IPS-18a (cell line): Measurements from ENCODE around the gene TAF4B.
"Not testable (repeated sequence)": the region's sequence is repeated elsewhere in the genome, so short reads cannot be mapped to it uniquely, and the experiment has no call there.

Experiments used
- H3K27ac ChIP-seq: one replicate; pipeline ENCODE4 v1.5.1; 2013; ENCODE audit warnings: low read length
- H3K27me3 ChIP-seq: one replicate; pipeline ENCODE4 v1.6.1; 2013; ENCODE audit warnings: mild to moderate bottlenecking, low read length; ENCODE audit not compliant: control insufficient read depth, insufficient read depth
- H3K36me3 ChIP-seq: one replicate; pipeline ENCODE4 v1.6.1; 2013; ENCODE audit warnings: low read depth, low read length; ENCODE audit not compliant: control insufficient read depth
- H3K4me1 ChIP-seq: one replicate; pipeline ENCODE4 v1.6.1; 2013; ENCODE audit warnings: low read depth, low read length; ENCODE audit not compliant: control insufficient read depth
- H3K4me3 ChIP-seq: one replicate; pipeline ENCODE4 v1.5.1; 2013; ENCODE audit warnings: low read length
- H3K9ac ChIP-seq: one replicate; pipeline ENCODE4 v1.6.1; 2013; ENCODE audit warnings: mild to moderate bottlenecking, low read length, moderate library complexity
- H3K9me3 ChIP-seq: one replicate; pipeline ENCODE4 v1.6.1; 2013; ENCODE audit warnings: low read depth, low read length; ENCODE audit not compliant: control insufficient read depth

Gene TAF4B, protein sequence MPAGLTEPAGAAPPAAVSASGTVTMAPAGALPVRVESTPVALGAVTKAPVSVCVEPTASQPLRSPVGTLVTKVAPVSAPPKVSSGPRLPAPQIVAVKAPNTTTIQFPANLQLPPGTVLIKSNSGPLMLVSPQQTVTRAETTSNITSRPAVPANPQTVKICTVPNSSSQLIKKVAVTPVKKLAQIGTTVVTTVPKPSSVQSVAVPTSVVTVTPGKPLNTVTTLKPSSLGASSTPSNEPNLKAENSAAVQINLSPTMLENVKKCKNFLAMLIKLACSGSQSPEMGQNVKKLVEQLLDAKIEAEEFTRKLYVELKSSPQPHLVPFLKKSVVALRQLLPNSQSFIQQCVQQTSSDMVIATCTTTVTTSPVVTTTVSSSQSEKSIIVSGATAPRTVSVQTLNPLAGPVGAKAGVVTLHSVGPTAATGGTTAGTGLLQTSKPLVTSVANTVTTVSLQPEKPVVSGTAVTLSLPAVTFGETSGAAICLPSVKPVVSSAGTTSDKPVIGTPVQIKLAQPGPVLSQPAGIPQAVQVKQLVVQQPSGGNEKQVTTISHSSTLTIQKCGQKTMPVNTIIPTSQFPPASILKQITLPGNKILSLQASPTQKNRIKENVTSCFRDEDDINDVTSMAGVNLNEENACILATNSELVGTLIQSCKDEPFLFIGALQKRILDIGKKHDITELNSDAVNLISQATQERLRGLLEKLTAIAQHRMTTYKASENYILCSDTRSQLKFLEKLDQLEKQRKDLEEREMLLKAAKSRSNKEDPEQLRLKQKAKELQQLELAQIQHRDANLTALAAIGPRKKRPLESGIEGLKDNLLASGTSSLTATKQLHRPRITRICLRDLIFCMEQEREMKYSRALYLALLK

DNA sequence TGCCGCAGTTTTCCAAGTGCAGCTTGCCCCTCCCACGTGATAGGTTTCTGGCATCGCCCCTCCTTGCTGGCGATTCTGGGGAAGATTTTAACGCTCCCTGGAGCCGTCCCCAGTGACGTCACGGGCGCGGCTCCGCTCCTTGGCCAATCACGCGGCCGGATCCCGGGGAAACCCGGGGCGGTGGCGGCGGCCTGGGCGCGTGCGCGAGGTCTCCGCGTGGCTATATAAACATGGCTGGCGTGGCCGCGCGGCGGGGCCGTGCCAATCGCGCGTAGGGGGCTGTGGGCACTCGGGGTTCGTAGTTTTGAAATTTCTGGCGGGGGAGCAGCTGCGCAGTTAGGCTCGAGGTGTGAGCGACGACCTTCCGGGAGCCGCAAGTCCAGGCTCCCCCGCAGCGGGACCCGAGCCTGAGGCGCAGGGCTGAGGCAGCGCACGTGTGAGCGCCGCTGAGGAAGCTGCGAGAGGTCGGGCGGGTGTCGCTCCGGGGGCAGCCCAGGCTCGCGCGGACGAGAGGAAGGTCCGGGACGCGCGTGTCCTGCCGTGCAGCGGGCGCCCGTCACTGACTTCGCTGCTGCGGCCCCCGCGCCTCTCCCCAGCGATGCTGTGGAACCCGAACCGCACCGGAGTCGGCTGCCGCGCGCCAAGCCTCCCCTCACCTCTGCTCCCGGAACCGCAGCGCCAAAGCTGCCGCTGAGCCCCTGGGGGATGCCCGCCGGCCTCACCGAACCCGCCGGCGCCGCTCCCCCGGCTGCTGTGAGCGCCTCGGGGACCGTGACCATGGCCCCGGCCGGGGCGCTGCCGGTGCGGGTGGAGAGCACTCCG is at the start of gene TAF4B:
TSS of gene TAF4B (plus strand) at position 217 of the 822 bp plus-strand sequence. CDS start at position 706, 489 bp downstream.
- Histone ChIP-seq H3K9ac (peak within 1 kb of the TSS; percentile 74), H3K4me1 (peaks cover 25% of the 10 kb centered on the region), H3K27ac (no peak within 1 kb of the TSS), H3K9me3 (no peaks in the 10 kb centered on the region), H3K36me3 (no peaks in the 10 kb centered on the region), H3K4me3 (peak within 1 kb of the TSS; percentile 88), H3K27me3 (peaks cover 12% of the 10 kb centered on the region)

DNA sequence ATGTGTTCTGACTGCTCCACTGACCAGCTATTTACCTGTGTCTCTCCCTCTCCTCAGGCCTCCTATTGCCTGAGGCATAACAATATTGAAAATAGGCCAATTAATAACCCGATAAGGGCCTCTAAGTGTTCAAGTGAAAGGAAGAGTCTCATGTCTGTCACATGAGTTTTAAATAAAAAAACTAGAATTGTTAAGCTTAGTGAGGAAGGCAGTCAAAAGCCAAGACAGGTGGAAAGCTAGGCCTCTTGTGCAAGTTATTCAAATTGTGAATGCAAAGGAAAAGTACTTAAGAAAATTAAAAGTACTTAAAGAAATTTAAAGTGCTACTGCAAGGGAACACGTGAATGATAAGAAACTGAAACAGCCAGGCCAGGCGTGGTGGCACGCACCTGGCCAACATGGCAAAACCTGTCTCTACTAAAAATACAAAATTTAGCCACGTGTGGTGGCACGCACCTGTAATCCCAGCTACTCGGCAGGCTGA is 44.9 kb upstream of the TAF4B start:
- no peak overlapping the region for H3K9ac ChIP-seq
- no peaks in the 10 kb centered on the region for H3K9me3 ChIP-seq
- H3K4me3 ChIP-seq = no peak overlapping the region
- H3K27me3 ChIP-seq = no peaks in the 10 kb centered on the region
- no peak overlapping the region for H3K27ac ChIP-seq
- H3K36me3 ChIP-seq = no peaks in the 10 kb centered on the region
- H3K4me1 ChIP-seq = no peaks in the 10 kb centered on the region

DNA sequence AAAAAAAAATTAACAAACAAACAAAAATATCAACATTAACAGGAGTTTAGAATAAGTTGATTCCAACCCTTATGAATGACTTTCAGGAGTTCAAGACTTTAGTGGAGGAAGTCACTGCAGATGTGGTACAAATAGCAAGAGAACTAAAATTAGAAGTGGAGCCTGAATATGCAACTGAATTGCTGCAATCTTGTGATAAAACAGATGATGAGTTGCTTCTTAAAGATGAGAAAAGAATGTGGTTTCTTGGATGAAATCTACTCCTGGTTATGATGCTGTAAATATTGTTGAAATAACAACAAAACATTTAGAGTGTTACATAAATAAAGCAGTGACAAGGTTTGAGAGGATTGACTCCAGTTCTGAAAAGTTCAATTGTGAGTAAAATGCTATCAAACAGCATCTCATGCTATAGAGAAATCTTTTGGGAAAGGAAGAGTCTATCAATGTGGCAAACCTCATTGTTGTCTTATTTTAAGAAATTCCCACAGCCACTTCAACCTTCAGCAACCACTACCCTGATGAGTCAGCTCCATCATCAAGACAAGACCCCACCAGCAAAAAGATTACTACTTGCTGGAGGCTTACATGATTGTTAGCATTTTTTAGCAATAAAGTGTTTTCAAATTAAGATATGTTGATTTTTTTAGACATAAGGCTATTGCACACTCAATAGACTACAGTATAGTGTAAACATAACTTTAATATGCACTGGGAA is 42.7 kb upstream of the TAF4B start:
- Histone ChIP-seq H3K27ac (no peak overlapping the region), H3K27me3 (no peaks in the 10 kb centered on the region), H3K36me3 (no peaks in the 10 kb centered on the region), H3K9ac (no peak overlapping the region), H3K9me3 (no peaks in the 10 kb centered on the region), H3K4me1 (no peaks in the 10 kb centered on the region), H3K4me3 (no peak overlapping the region)

DNA sequence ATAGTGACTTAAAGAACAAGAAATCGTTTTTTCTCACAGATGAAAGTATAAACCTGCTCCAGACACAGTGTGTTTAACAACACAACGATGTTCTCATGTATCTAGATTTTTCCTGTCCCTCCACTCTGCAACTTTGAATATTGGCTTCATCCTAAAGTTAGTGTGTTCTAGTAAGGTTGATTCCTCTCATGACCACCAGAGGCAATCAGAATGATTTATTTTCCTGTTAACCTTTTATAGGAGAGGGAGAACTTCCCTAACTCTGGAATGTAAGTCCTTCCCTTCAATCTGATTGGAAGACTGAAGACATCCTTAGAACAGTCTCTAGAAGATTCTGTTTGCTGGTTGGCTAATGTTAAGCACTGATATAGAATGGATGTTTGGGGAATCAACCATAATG is 41.0 kb upstream of the TAF4B start:
- no peaks in the 10 kb centered on the region for H3K27me3 ChIP-seq
- H3K9me3 ChIP-seq = no peaks in the 10 kb centered on the region
- H3K27ac ChIP-seq = no peak overlapping the region
- H3K4me3 ChIP-seq = no peak overlapping the region
- H3K9ac ChIP-seq = no peak overlapping the region
- no peaks in the 10 kb centered on the region for H3K36me3 ChIP-seq
- H3K4me1 ChIP-seq = no peaks in the 10 kb centered on the region

DNA sequence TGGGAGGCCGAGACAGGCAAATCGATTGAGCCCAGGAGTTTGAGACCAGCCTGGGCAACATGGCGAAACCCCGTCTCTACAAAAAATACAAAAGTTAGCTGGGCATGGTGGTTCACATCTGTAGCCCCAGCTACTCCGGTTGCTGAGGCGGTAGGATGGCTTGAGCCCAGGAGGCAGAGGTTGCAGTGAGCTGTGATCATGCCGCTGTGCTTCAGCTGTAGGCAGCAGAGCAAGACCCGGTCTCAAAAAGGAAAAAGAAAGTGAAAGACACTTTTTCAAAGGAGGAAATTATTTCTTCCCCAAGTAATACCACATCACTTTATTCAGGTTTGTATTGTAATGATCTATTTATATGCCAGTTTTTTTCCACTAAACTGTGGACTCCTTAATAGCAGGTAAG is 35.7 kb upstream of the TAF4B start:
- H3K27ac ChIP-seq = no peak overlapping the region
- H3K9ac ChIP-seq = no peak overlapping the region

DNA sequence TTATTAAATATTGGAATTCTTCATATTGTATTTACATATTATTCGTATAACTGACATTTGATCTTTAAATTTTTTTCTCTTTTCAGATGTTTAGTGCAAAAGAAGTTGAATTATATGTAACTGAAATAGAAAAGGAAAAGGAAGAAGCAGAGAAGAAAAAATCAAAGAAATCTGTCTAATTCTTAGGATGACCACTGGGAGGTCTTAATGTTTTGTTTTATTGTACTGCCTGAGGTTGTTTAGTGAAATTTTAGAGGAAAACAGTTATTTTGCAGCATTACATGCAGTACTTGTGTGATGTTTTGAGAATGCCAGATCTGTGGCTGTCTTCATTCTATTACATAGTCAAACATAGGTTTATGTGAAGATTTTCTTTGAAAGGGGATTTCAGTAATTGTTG is 34.0 kb upstream of the TAF4B start:
- no peaks in the 10 kb centered on the region for H3K9me3 ChIP-seq
- H3K9ac ChIP-seq = no peak overlapping the region
- H3K4me3 ChIP-seq = no peak overlapping the region
- no peaks in the 10 kb centered on the region for H3K4me1 ChIP-seq
- no peaks in the 10 kb centered on the region for H3K27me3 ChIP-seq
- no peaks in the 10 kb centered on the region for H3K36me3 ChIP-seq
- H3K27ac ChIP-seq = no peak overlapping the region

More for the DNA sequence above, 35.7 kb upstream of the TAF4B start:
- H3K4me1 ChIP-seq = no peaks in the 10 kb centered on the region
- no peaks in the 10 kb centered on the region for H3K9me3 ChIP-seq
- H3K36me3 ChIP-seq = no peaks in the 10 kb centered on the region
- H3K4me3 ChIP-seq = no peak overlapping the region
- H3K27me3 ChIP-seq = no peaks in the 10 kb centered on the region

DNA sequence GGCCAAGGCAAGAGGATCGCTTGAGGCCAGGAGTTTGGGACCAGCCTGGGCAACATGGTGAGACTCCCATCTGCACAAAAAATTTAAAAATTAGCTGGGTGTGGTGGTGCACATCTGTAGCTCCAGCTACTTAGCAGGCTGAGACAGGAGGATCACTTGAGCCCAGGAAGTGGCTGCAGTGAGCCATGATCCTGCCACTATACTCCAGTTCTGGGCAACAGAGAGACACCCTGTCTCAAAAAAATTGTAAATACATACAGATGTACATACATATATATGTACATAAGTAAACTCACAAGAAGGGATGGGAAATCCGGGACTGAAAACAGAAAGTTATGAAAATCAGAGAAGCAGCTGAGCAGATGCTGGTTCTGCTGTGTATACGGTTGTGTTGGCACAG is 29.6 kb upstream of the TAF4B start:
- no peak overlapping the region for H3K27ac ChIP-seq
- H3K9me3 ChIP-seq = no peaks in the 10 kb centered on the region
- no peaks in the 10 kb centered on the region for H3K27me3 ChIP-seq
- no peaks in the 10 kb centered on the region for H3K36me3 ChIP-seq
- no peaks in the 10 kb centered on the region for H3K4me1 ChIP-seq
- H3K4me3 ChIP-seq = no peak overlapping the region
- no peak overlapping the region for H3K9ac ChIP-seq

DNA sequence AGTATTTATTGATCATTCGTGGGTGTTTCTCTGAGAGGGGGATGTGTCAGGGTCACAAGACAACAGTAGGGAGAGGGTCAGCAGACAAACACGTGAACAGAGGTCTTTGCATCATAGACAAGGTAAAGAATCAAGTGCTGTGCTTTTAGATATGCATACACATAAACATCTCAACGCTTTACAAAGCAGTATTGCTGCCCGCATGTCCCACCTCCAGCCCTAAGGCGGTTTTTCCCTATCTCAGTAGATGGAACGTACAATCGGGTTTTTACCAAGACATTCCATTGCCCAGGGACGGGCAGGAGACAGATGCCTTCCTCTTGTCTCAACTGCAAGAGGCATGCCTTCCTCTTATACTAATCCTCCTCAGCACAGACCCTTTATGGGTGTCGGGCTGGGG is 24.2 kb upstream of the TAF4B start:
- H3K36me3 ChIP-seq, H3K4me3 ChIP-seq, H3K27me3 ChIP-seq, H3K27ac ChIP-seq, H3K9me3 ChIP-seq, H3K9ac ChIP-seq, H3K4me1 ChIP-seq: not testable (repeated sequence)

DNA sequence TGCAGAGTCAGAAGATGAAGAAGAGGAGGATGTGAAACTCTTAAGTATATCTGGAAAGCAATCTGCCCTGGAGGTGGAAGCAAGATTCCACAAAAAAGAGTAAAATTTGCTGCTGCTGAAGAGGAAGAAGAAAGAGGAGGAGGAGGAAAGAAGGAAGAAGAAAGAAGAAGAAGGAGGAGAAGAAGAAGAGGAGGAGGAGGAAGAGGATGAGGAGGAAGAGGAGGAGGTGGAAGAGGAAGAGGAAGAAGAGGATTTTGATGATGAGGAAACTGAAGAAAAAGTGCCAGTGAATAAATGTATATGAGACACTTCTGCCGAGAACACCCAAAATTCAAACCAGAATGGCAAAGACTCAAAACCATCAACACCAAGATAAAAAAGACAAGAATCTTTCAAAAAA is 20.9 kb upstream of the TAF4B start:
- H3K27ac ChIP-seq = no peak overlapping the region
- no peak overlapping the region for H3K9ac ChIP-seq
- H3K9me3 ChIP-seq = no peaks in the 10 kb centered on the region
- no peaks in the 10 kb centered on the region for H3K36me3 ChIP-seq
- no peak overlapping the region for H3K4me3 ChIP-seq
- no peaks in the 10 kb centered on the region for H3K27me3 ChIP-seq
- no peaks in the 10 kb centered on the region for H3K4me1 ChIP-seq

DNA sequence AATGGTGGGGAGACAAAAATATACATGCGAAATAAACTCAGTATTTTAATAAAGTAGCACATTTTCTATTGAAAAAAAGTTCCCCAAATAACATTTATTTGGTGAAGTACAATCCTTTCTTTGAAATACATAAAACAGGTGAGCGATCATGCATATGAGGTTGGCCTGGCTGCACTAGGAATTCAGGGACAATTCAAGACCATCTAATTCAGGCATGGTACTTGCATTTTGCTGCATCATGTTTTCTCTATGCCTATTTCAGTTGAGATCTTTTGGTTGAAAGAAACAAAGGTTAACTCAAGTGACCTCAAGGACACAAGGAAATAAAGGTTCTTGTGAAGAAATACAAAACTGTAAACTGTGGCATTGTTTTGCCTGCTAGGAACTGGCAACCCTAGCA is 19.8 kb upstream of the TAF4B start:
- Histone ChIP-seq H3K9ac (no peak overlapping the region), H3K27ac (no peak overlapping the region), H3K4me3 (no peak overlapping the region), H3K9me3 (no peaks in the 10 kb centered on the region), H3K36me3 (no peaks in the 10 kb centered on the region), H3K4me1 (no peaks in the 10 kb centered on the region), H3K27me3 (no peaks in the 10 kb centered on the region)

DNA sequence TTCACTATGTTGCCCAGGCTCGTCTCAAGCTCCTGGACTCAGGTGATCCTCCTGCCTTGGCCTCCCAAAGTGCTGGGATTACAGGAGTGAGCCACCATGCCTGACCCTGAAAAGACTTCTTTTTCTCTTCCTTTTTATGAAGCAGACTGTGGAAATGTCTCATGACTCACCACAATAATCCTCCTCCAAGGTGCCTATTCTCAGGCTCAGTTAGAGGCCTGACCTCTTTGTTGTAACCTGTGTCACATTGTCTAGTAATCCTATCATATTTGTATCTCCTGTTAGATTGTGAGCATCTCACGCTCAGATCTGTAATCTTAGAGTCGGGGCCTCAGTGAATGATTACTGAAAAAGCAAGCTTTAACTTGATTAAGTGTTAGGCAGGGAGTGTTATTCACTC is 18.3 kb upstream of the TAF4B start:
- Histone ChIP-seq H3K4me1 (no peaks in the 10 kb centered on the region), H3K27me3 (no peaks in the 10 kb centered on the region), H3K36me3 (no peaks in the 10 kb centered on the region), H3K9me3 (no peaks in the 10 kb centered on the region), H3K9ac (no peak overlapping the region), H3K27ac (no peak overlapping the region), H3K4me3 (no peak overlapping the region)
